Lower leg skin (tissue), 4 donors: Measurements from ENCODE around the gene B3GNT4. TPM values are rescaled to one million over a fixed set of nuclear protein-coding genes. Genes with fewer than 3 reads are reported as not detected.

Experiments used
- DNase-seq, 2 donors: peaks; one replicate each; pipeline ENCODE4 v3.0.0-alpha.2; 2019; ENCODE audit warnings: low spot score in 2 of 2
- H3K4me3 ChIP-seq: fragments of 200-600 bp; sonication (generic); 2 replicates; pipeline ENCODE4 v1.5.1; 2017; ENCODE audit warnings: mild to moderate bottlenecking, low read depth; ENCODE audit not compliant: poor library complexity, severe bottlenecking
- POLR2A ChIP-seq, 2 donors: fragments of 450-650 bp; IDR thresholded peaks; one replicate each; pipeline ENCODE4 v1.6.1; 2016 to 2017; ENCODE audit warnings: antibody characterized with exemption in 2 of 2, mild to moderate bottlenecking in 1 of 2, moderate library complexity in 1 of 2
- WGBS, 2 donors: methylation state at CpG; one replicate each; pipeline ENCODE4 v1.1.5; 2018; 5-methylcytosine and 5-hydroxymethylcytosine counted together
- intact Hi-C: fragments of 100-400 bp; cut with DNase I; formaldehyde crosslinking; loops from one replicate; pipeline ENCODE4 v1.15.0; 2023; ENCODE audit warnings: low total_unique reads
- total RNA-seq, 4 donors: library from RNA; depleted of rRNA; stranded (reverse); fragments of >200 nt; gene quantifications; one replicate each; pipeline ENCODE4 v1.1.0, GENCODE V29; 2016
- TF ChIP-seq, protein P1 (sequence below), 3 donors: fragments of 450-650 bp; IDR thresholded peaks; one replicate each; pipeline ENCODE4 v1.5.1; 2016; ENCODE audit warnings: antibody characterized with exemption in 3 of 3, mild to moderate bottlenecking in 3 of 3, moderate library complexity in 2 of 3

B3GNT4 gene
- total RNA-seq, 4 donors from 2014 or later = 7.4 to 14.9 (median 8.1) TPM

DNA sequence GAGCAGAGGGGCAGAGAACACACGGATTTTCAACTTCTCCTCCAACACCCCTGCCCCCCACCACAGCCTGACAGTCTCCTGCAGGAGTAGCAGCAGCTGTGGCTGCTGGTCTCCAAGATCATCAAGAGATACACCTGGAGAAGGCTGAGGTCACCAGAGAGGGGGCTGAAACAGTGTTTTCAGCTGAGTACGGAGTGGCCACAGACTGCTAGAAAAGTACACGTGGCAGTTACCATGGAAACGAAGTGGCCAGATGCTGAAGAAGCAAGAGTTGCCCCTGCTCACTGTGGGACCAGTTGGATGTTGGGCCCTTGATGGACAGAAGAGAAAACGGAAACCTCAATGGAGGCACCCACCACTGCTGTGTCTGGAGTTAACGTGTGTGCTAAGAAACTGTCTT is 27.3 kb downstream of the B3GNT4 start:
- TF ChIP-seq, protein P1, sequence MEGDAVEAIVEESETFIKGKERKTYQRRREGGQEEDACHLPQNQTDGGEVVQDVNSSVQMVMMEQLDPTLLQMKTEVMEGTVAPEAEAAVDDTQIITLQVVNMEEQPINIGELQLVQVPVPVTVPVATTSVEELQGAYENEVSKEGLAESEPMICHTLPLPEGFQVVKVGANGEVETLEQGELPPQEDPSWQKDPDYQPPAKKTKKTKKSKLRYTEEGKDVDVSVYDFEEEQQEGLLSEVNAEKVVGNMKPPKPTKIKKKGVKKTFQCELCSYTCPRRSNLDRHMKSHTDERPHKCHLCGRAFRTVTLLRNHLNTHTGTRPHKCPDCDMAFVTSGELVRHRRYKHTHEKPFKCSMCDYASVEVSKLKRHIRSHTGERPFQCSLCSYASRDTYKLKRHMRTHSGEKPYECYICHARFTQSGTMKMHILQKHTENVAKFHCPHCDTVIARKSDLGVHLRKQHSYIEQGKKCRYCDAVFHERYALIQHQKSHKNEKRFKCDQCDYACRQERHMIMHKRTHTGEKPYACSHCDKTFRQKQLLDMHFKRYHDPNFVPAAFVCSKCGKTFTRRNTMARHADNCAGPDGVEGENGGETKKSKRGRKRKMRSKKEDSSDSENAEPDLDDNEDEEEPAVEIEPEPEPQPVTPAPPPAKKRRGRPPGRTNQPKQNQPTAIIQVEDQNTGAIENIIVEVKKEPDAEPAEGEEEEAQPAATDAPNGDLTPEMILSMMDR (IDR thresholded peaks at IDR 0.05) = no peak
- no peak overlapping the region for H3K4me3 ChIP-seq
- DNase-seq = no peak
- 72 to 74% methylated on average over 6 of the region's 6 CpGs for WGBS, 2 donors
- intact Hi-C loops = no loop called here

DNA sequence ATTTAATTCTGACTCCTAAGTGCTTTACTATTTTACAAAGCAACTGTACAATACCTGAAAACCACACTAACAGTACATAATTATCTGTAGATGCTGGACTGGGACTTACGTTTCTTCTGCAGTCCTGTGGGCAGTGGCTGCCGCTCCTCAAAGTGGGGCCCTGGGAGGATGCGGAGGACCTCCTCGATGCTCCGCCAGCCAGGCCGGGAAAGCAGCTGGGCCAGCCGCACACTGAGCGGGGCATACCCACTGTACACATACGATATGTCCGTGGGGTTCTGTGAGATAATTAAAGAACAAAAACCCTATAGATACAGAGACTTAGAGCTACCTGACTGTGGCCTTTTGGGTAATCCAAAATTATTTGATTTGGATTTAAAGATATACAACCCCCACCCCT is 29.2 kb downstream of the B3GNT4 start:
- intact Hi-C loops = no loop called here
- DNase-seq = no peak
- TF ChIP-seq, protein P1 (IDR thresholded peaks at IDR 0.05) = no peak
- no peak overlapping the region for H3K4me3 ChIP-seq
- 96 to 98% methylated on average over 10 of the region's 10 CpGs for WGBS, 2 donors

DNA sequence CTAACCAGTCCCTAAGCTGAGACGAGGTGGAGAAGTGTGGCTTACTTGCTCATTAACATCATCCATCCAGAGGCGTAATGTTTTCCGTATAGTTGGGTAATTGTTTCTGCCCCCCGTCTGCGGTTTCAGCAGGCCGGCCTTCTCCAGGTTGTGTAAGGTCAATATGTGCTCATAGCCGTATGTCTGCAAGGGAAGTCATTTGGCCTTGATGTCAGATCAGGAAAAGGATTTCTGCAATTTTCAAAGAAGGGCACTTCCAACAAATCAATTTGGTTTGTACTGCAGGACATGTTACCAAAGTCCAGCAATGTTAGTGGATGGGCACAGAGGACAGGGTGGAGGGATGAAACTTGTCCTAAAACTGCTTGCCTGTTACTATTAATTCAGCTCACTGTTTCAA is 32.2 kb downstream of the B3GNT4 start:
- 86 to 90% methylated on average over 7 of the region's 7 CpGs for WGBS, 2 donors
- intact Hi-C loops = no loop called here
- TF ChIP-seq, protein P1 (IDR thresholded peaks at IDR 0.05) = no peak
- TF ChIP-seq POLR2A (IDR thresholded peaks at IDR 0.05) = no peak
- H3K4me3 ChIP-seq = no peak overlapping the region
- DNase-seq = no peak

DNA sequence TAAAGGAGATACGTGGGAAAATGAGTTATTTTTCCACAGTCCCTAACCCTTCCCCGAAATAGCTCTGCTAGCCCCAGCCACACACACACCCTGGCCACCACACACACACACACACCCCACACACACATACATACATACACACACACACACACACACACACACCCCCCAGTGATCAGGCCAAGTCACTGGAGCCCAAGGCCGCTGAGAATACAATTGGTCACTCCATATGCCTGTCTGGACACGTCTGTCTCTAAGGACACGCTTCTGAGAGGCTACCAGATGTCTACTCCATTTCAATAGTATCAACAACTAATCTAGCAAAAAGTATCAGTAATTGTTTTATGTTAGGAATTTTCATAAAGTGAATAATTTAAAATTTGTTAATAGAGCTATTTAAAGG is 35.4 kb downstream of the B3GNT4 start:
- TF ChIP-seq POLR2A (IDR thresholded peaks at IDR 0.05) = no peak
- TF ChIP-seq, protein P1 (IDR thresholded peaks at IDR 0.05) = no peak
- no peak overlapping the region for H3K4me3 ChIP-seq
- intact Hi-C loops = no loop called here
- no peak for DNase-seq
- 88 to 92% methylated on average over 5 of the region's 5 CpGs for WGBS, 2 donors

DNA sequence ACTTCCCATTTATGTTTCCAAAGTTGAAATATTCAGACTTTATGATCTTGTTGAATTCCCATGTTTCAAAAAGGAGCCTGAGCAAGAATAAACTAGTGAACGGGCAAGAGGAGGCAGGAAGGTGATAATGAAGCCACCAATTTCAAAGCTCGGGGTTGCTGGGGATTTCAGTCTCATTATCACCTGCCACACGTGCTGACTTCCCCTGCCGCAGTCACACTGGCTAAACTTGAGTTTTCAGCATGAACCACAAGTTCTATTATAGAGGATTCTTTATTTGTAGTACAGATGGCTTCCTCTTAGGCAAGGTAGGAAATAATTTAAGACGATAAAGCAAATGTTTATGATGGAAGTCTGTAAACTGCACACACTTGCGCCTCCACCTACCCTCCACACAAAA is 40.5 kb downstream of the B3GNT4 start:
- 75 to 83% methylated on average over 6 of the region's 6 CpGs for WGBS, 2 donors
- no peak for DNase-seq
- H3K4me3 ChIP-seq = no peak overlapping the region
- intact Hi-C loops = no loop called here
- TF ChIP-seq, protein P1 (IDR thresholded peaks at IDR 0.05) = no peak
- TF ChIP-seq POLR2A (IDR thresholded peaks at IDR 0.05) = no peak

DNA sequence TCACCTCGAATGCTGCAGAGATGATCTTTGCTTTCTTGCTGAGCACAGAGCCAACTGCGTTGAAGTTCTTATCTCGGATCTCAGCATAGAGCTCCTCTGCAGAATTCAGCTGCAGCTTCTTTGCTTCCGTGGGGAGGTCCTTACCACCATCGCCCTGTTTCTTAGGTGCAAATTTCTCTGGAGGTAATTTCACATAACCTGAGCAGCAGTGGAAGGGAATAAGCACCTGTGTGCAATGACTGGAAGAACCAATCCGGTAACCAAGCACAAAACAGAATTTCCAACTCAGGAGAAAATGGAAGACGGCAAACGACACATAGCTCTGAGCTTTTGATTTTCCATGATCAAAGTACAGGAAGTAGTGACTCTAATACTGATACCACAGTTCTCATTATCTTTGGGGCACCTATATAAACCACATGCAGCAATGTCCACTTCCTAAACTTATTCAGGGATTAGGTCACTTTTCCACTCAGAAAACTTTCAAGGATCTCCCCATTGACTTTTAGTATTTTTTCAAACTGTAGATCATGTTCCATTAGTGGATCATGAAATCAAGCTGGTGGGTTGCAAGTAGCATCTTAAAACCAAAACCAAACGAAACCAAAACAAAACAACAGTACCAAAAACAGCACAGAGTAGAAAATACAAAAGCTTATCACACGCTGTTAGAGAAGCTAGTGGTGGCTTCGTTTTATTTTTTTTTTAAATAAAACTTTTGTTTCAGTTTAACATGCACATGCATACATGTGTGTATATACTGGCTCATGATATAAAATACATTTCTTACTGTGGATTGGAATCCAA is 41.3 kb downstream of the B3GNT4 start:
- WGBS, 2 donors = 83% methylated on average over 11 of the region's 11 CpGs

More for the DNA sequence above, 41.3 kb downstream of the B3GNT4 start:
- TF ChIP-seq POLR2A (IDR thresholded peaks at IDR 0.05) = no peak
- TF ChIP-seq, protein P1 (IDR thresholded peaks at IDR 0.05) = no peak
- intact Hi-C loops = no loop called here
- no peak overlapping the region for H3K4me3 ChIP-seq
- DNase-seq = no peak
